K562 (cell line): ENCODE data around the gene MIEF1. TPM values are rescaled to one million over a fixed set of nuclear protein-coding genes. Genes with fewer than 3 reads are reported as not detected.

Experiments
- ARID1B ChIP-seq: fragments of 450-650 bp; IDR thresholded peaks from 2 replicates; pipeline ENCODE4 v1.6.1; 2016; ENCODE audit warnings: antibody characterized with exemption, mild to moderate bottlenecking, inconsistent platforms
- GTF2F1 ChIP-seq: IDR thresholded peaks from 2 replicates; pipeline ENCODE4 v1.6.1; 2011; ENCODE audit warnings: low read depth, low read length, improper control_type of control experiment
- KLF1 ChIP-seq: fragments of 450-650 bp; IDR thresholded peaks from 2 replicates; pipeline ENCODE4 v1.6.1; 2016; ENCODE audit warnings: missing genetic modification characterization, missing compliant biosample characterization
- NONO ChIP-seq, 2 experiments: fragments of 200-400 bp in 1 of 2; fragments of 450-650 bp in 1 of 2; formaldehyde crosslinking in 1 of 2; IDR thresholded peaks; 2 replicates each; pipeline ENCODE4 v1.6.1; 2017; ENCODE audit warnings: low read depth in 2 of 2, mild to moderate bottlenecking in 2 of 2, moderate library complexity in 2 of 2, low read length in 1 of 2
- ZNF224 ChIP-seq: sonication (generic); formaldehyde crosslinking; IDR thresholded peaks from 2 replicates; pipeline ENCODE4 v1.8.0; 2022; ENCODE audit warnings: mild to moderate bottlenecking, missing genetic modification reagents
- ZNF311 ChIP-seq: fragments of 250-450 bp; sonication (Bioruptor Pico); IDR thresholded peaks from 2 replicates; pipeline ENCODE4 v1.4.0; 2020; ENCODE audit warnings: mild to moderate bottlenecking, moderate library complexity
- polyA plus RNA-seq, 8 experiments: library from polyadenylated mRNA; depleted of rRNA in 4 of 8; stranded (reverse) in 5 of 8; unstranded in 3 of 8; fragments of >200 nt; fragmentation: Nextera tagmentation in 2 of 8; fragmentation: Illumina TruSeq in 1 of 8; extraction: Ambion mirVana in 2 of 8; extraction: Trizol in 1 of 8; gene quantifications; 2 replicates each; pipeline versions ENCODE4 v1.2.1 to v1.2.3, GENCODE V29; 2011 to 2014; ENCODE audit warnings: inconsistent platforms in 1 of 8, missing spikeins in 1 of 8
- total RNA-seq, 7 experiments: library from RNA; depleted of rRNA in 6 of 7; stranded (reverse); fragments of >200 nt in 6 of 7; fragmentation: Illumina TruSeq in 2 of 7; extraction: Trizol in 2 of 7; gene quantifications; 2 replicates each; pipeline versions ENCODE4 v1.2.1 to v1.2.3, GENCODE V29; 2011 to 2021; ENCODE audit warnings: low replicate concordance in 1 of 7
- TF ChIP-seq, protein P1 (sequence below): fragments of 450-650 bp; formaldehyde crosslinking; IDR thresholded peaks from 2 replicates; pipeline ENCODE4 v1.4.0; 2020; ENCODE audit warnings: mild to moderate bottlenecking, moderate library complexity
- TF ChIP-seq, protein P2 (sequence below), 2 experiments: fragments of 450-650 bp; formaldehyde crosslinking in 1 of 2; IDR thresholded peaks; 2 replicates each; pipeline versions ENCODE4 v1.4.0 to v1.6.1; 2014 to 2020; ENCODE audit warnings: mild to moderate bottlenecking in 2 of 2, borderline replicate concordance in 1 of 2, low read depth in 1 of 2
- TF ChIP-seq, protein P3 (sequence below): sonication (generic); formaldehyde crosslinking; IDR thresholded peaks from 2 replicates; pipeline ENCODE4 v1.8.1; 2023; ENCODE audit warnings: missing genetic modification reagents, mild to moderate bottlenecking, borderline replicate concordance
- TF ChIP-seq, protein P4 (sequence below): IDR thresholded peaks from 2 replicates; pipeline ENCODE4 v1.6.1; 2012; ENCODE audit warnings: low read depth, low read length, improper control_type of control experiment, borderline replicate concordance

MIEF1 gene
- total and polyA plus RNA-seq, 9 of the 15 experiments (the other 6 are each of a cell fraction or from before 2014, with no cell fraction given) = 10.9 to 51.8 (median 25.5) TPM

DNA sequence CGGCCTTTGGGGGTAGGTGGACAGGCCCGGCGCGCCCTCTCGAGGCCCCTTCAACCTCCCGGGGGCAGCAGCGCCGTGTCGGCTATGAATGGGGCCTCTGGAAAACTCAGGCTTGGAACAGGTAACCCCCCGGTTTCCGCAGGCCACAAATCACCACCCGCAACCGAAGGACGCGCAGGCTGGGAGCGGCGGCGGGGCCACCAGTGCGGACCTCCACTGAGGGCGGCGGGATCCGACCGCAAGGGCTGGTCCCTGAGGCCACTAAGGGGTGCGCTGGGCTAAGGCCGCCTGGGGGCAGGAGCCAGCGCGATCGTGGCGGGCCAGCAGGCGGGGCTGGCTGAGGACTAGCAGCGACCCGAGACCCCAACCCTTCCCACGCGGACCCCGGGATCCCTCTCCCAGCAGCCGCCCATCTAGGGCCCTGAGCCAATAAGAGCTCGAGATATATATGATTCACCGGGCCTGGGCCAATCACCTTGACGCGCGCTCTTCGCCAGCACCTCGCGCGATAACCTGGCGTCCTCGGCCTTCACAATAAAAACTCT, 17.7 kb downstream of the MIEF1 start (continued):
- TF ChIP-seq, protein P1, sequence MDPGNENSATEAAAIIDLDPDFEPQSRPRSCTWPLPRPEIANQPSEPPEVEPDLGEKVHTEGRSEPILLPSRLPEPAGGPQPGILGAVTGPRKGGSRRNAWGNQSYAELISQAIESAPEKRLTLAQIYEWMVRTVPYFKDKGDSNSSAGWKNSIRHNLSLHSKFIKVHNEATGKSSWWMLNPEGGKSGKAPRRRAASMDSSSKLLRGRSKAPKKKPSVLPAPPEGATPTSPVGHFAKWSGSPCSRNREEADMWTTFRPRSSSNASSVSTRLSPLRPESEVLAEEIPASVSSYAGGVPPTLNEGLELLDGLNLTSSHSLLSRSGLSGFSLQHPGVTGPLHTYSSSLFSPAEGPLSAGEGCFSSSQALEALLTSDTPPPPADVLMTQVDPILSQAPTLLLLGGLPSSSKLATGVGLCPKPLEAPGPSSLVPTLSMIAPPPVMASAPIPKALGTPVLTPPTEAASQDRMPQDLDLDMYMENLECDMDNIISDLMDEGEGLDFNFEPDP (CRISPR knock-in tag) = no peak
- TF ChIP-seq NONO (IDR thresholded peaks at IDR 0.05; ENCODE audit: low read depth in 2 of 2, low read length in 1 of 2) (0 out of 4 replicates have a peak, but pooled peaks have one; percentile 37 to 42), ARID1B (no peak), ZNF224 (CRISPR knock-in tag) (no peak), GTF2F1 (0 out of 2 replicates have a peak, but pooled peaks have one; percentile 28), KLF1 (tag) (no peak), ZNF311 (peak; percentile 14; the same call in 1 of the 2 replicates)
- TF ChIP-seq, protein P2, sequence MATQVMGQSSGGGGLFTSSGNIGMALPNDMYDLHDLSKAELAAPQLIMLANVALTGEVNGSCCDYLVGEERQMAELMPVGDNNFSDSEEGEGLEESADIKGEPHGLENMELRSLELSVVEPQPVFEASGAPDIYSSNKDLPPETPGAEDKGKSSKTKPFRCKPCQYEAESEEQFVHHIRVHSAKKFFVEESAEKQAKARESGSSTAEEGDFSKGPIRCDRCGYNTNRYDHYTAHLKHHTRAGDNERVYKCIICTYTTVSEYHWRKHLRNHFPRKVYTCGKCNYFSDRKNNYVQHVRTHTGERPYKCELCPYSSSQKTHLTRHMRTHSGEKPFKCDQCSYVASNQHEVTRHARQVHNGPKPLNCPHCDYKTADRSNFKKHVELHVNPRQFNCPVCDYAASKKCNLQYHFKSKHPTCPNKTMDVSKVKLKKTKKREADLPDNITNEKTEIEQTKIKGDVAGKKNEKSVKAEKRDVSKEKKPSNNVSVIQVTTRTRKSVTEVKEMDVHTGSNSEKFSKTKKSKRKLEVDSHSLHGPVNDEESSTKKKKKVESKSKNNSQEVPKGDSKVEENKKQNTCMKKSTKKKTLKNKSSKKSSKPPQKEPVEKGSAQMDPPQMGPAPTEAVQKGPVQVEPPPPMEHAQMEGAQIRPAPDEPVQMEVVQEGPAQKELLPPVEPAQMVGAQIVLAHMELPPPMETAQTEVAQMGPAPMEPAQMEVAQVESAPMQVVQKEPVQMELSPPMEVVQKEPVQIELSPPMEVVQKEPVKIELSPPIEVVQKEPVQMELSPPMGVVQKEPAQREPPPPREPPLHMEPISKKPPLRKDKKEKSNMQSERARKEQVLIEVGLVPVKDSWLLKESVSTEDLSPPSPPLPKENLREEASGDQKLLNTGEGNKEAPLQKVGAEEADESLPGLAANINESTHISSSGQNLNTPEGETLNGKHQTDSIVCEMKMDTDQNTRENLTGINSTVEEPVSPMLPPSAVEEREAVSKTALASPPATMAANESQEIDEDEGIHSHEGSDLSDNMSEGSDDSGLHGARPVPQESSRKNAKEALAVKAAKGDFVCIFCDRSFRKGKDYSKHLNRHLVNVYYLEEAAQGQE (IDR thresholded peaks at IDR 0.05; ENCODE audit: borderline replicate concordance) = peak; percentile 31; the same call in 1 of the 2 replicates
- TF ChIP-seq, protein P2 (CRISPR knock-in tag; IDR thresholded peaks at IDR 0.05; ENCODE audit: low read depth) = no peak
- TF ChIP-seq, protein P3, sequence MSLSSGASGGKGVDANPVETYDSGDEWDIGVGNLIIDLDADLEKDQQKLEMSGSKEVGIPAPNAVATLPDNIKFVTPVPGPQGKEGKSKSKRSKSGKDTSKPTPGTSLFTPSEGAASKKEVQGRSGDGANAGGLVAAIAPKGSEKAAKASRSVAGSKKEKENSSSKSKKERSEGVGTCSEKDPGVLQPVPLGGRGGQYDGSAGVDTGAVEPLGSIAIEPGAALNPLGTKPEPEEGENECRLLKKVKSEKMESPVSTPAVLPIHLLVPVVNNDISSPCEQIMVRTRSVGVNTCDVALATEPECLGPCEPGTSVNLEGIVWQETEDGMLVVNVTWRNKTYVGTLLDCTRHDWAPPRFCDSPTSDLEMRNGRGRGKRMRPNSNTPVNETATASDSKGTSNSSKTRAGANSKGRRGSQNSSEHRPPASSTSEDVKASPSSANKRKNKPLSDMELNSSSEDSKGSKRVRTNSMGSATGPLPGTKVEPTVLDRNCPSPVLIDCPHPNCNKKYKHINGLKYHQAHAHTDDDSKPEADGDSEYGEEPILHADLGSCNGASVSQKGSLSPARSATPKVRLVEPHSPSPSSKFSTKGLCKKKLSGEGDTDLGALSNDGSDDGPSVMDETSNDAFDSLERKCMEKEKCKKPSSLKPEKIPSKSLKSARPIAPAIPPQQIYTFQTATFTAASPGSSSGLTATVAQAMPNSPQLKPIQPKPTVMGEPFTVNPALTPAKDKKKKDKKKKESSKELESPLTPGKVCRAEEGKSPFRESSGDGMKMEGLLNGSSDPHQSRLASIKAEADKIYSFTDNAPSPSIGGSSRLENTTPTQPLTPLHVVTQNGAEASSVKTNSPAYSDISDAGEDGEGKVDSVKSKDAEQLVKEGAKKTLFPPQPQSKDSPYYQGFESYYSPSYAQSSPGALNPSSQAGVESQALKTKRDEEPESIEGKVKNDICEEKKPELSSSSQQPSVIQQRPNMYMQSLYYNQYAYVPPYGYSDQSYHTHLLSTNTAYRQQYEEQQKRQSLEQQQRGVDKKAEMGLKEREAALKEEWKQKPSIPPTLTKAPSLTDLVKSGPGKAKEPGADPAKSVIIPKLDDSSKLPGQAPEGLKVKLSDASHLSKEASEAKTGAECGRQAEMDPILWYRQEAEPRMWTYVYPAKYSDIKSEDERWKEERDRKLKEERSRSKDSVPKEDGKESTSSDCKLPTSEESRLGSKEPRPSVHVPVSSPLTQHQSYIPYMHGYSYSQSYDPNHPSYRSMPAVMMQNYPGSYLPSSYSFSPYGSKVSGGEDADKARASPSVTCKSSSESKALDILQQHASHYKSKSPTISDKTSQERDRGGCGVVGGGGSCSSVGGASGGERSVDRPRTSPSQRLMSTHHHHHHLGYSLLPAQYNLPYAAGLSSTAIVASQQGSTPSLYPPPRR = no peak
- TF ChIP-seq, protein P4, sequence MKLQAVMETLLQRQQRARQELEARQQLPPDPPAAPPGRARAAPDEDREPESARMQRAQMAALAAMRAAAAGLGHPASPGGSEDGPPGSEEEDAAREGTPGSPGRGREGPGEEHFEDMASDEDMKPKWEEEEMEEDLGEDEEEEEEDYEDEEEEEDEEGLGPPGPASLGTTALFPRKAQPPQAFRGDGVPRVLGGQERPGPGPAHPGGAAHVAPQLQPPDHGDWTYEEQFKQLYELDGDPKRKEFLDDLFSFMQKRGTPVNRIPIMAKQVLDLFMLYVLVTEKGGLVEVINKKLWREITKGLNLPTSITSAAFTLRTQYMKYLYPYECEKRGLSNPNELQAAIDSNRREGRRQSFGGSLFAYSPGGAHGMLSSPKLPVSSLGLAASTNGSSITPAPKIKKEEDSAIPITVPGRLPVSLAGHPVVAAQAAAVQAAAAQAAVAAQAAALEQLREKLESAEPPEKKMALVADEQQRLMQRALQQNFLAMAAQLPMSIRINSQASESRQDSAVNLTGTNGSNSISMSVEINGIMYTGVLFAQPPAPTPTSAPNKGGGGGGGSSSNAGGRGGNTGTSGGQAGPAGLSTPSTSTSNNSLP = no peak
